Measurements from ENCODE around the gene PRMT2.

PRMT2 gene

GRCh38 chr21:46639489-46640386, 4.3 kb downstream of the PRMT2 start:
- DNase-seq (ENCODE audit: extremely low read depth, low read depth), result no peak
- no peak for TF ChIP-seq CTCF (IDR thresholded peaks at IDR 0.05; ENCODE audit: low read depth, low read length, missing control alignments)
- no peak overlapping the region for H3K4me3 ChIP-seq (replicated peaks; ENCODE audit: low read depth, low read length)

- no peak overlapping the region for H3K4me3 ChIP-seq (replicated peaks; ENCODE audit: low read depth, low read length)
- DNase-seq (ENCODE audit: extremely low read depth, low read depth), result no peak
- no peak for TF ChIP-seq CTCF (IDR thresholded peaks at IDR 0.05; ENCODE audit: low read depth, low read length, missing control alignments)
Measured at GRCh38 chr21:46641656-46642055, 6.2 kb downstream of the PRMT2 start.

GRCh38 chr21:46643379-46644177, 8.1 kb downstream of the PRMT2 start:
- H3K4me3 ChIP-seq (replicated peaks; ENCODE audit: low read depth, low read length), result no peak overlapping the region
- TF ChIP-seq CTCF (IDR thresholded peaks at IDR 0.05; ENCODE audit: low read depth, low read length, missing control alignments), result no peak
- no peak for DNase-seq (ENCODE audit: extremely low read depth, low read depth)

GRCh38 chr21:46645840-46646239, 10.4 kb downstream of the PRMT2 start:
- DNase-seq (ENCODE audit: extremely low read depth, low read depth), result no peak
- H3K4me3 ChIP-seq (replicated peaks; ENCODE audit: low read depth, low read length), result no peak overlapping the region
- no peak for TF ChIP-seq CTCF (IDR thresholded peaks at IDR 0.05; ENCODE audit: low read depth, low read length, missing control alignments)

- TF ChIP-seq CTCF (IDR thresholded peaks at IDR 0.05; ENCODE audit: low read depth, low read length, missing control alignments), result no peak
- H3K4me3 ChIP-seq (replicated peaks; ENCODE audit: low read depth, low read length), result no peak overlapping the region
- DNase-seq (ENCODE audit: extremely low read depth, low read depth), result no peak
Measured at GRCh38 chr21:46646541-46647154, 11.2 kb downstream of the PRMT2 start.

GRCh38 chr21:46648539-46648938, 13.1 kb downstream of the PRMT2 start:
- no peak overlapping the region for H3K4me3 ChIP-seq (replicated peaks; ENCODE audit: low read depth, low read length)
- no peak for TF ChIP-seq CTCF (IDR thresholded peaks at IDR 0.05; ENCODE audit: low read depth, low read length, missing control alignments)
- DNase-seq (ENCODE audit: extremely low read depth, low read depth), result no peak

All from HFF-Myc (cell line).